Stimulated activated CD8-positive, alpha-beta memory T cell treated with anti-CD3 and anti-CD28 coated beads, Interleukin-7, amount 100 ng/mL, for 48 hours (primary cell): ENCODE data around the gene SGPL1.
A peak's percentile ranks its signal among the peaks of the same experiment; 100 is the strongest.
"Not testable (repeated sequence)": the region's sequence is repeated elsewhere in the genome, so short reads cannot be mapped to it uniquely, and the experiment has no call there.

ENCODE experiments used
- DNase-seq, 2 donors: peaks; one replicate each; pipeline ENCODE4 v3.0.0-alpha.2; 2020; ENCODE audit warnings: low read depth in 1 of 2; ENCODE audit errors: extremely low read depth in 1 of 2

SGPL1 gene, protein sequence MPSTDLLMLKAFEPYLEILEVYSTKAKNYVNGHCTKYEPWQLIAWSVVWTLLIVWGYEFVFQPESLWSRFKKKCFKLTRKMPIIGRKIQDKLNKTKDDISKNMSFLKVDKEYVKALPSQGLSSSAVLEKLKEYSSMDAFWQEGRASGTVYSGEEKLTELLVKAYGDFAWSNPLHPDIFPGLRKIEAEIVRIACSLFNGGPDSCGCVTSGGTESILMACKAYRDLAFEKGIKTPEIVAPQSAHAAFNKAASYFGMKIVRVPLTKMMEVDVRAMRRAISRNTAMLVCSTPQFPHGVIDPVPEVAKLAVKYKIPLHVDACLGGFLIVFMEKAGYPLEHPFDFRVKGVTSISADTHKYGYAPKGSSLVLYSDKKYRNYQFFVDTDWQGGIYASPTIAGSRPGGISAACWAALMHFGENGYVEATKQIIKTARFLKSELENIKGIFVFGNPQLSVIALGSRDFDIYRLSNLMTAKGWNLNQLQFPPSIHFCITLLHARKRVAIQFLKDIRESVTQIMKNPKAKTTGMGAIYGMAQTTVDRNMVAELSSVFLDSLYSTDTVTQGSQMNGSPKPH

DNA sequence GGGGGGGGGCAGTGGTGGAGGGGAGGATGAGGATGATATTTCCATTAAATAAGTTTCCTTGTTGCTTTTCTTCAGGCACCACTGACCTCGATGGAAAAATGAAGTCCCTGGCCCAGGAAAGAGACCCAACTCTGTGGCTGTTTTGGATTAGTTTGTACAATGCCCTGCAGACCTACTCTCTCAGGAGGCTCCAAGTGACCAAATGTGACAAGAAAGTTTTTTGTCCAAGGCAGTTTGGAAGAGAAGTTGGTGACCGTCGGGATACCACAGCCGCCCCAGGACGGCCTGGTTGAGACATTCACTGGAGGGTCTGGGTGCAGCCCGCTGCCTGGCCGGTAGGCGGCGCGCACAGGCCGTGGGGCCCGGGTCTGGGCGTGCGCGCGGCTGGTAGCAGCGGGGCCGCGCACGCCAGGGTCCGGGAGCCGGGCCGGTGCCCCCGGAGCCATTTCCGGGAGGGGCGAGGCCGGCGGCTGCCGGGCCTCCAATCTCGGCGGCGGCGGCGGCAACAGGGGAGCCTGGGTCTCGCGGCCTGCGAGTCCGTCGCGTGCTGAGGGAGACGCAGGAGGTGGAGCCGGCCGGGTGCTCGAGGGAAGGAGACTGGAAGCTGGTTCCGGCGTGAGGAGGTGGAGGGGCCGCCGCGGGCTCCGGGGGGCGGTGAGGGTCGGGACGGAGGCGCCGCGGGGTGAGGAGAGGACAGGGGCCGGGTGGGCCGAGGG is at the start of gene SGPL1:
SGPL1 (plus strand) TSS at position 445 of the 716 bp plus-strand sequence. CDS start 906 bp downstream, outside the sequence.
- peak; percentile 68 to 73 for DNase-seq

DNA sequence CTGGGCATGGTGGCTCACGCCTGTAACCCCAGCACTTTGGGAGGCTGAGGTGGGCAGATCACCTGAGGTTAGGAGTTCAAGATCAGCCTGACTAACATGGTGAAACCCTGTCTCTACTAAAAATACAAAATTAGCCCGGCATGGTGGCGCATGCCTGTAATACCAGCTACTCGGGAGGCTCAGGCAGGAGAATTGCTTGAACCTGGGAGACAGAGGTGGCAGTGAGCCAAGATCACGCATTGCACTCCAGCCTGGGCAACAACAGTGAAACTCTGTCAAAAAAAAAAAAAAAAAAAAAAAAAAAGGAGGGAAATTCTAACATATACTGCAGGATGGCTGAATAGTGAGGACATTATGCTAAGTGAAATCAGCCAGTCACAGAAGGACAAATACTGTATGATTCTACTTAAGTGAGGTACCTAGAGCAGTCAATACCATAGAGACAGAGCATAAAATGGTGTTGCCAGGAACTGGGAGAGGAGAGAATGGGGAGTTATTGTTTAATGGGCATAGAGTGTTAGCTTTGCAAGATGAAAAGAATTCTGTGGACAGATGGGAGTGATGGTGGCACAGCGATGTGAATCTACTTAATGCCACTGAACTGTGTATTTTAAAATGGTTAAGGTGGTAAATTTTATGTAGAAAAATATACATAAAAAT is 47.6 kb upstream of the SGPL1 start:
- DNase-seq: not testable (repeated sequence)

DNA sequence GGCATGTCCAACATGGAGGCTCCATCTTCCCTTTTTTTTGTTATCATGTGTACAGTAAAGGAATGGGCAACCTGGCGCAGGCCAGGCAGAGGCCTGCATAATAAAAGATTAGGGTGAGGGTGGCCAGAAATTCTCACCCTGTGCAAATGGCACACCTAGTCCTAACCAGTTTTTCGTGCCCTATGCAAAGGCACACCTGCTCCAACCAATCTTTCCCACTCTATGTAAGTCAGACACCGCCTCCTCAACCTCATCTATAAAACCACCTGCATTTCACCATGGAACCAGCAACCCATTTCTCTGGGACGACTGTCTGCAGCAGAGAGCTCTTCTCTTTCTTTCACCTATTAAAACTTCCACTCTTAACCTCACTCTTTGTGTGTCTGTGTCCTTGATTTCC is 46.6 kb upstream of the SGPL1 start:
- DNase-seq: no peak

DNA sequence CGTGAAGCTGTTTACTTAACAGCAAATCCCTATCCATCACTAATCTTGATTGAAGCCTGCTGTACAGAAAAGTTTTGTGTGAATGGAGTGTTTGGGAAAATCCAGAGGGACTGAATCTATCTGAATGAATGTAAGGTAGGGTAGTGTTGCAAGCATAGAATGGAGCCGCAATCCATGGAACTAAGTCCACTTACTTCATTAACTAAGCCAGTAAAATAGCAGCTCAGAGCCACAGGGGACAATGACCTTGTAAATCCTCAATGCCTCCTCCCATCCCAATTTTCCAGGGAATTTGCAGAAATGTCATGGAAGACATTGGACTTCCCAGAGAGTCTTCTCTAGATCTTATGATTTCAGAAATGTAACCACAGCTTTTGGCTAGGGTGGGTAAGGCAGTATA is 45.7 kb upstream of the SGPL1 start:
- no peak for DNase-seq

DNA sequence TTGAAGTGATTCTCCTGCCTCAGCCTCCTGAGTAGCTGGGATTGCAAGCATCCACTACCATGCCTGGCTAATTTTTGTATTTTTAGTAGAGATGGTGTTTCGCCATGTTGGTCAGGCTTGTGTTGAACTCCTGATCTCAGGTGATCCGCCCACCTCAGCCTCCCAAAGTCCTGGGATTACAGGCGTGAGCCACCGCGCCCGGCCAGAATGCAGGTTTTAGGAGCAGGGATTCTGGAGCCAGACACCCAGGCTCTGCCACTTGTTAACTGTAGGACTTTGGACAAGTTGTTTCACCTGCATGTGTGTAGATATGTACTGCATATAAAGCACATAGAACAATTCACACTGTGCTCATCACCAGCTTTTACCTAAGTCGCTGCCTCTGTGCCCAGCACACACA is 45.2 kb upstream of the SGPL1 start:
- not testable (repeated sequence) for DNase-seq

DNA sequence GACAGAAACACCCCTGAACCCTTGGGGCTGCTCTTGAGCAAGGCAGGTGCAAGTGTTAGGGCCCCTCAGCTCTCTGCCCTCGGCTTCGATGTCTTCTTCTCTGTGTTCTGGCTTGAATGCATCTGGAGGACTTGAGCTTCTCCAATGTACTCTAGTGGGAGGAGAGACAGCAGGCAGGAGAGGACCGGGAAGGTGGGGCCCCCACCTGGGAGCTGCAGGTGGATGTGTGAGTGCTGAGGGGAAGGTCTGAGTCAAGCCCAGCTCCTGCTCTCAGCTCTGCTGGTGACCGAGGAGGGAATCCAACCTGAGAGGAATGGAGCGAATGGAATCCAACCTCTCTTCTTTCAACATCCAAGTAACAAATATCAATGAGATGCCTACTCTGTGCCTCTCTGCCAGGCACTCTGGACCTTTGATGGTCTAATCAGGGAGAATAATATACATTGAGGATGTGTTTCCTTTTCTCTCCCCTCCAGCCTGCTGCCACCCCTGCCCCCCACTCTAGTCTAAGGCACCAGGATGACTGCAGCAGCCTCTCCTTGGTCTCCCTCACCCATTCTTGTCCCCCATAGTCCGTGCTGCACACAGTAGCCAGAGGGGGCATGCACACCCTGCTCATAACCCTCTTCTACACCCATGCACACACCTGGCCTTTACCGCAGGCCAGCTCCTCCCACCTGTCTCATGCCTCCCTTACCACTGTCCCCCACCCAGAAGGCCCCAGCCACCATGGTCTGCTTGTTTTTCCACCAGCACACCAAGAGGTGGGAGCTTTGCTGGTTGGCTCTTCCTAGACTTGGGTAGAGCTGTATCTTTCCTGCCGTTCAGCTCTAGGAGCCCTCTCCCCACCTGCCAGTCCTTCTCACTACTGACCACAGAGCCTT is 44.2 kb upstream of the SGPL1 start:
- no peak for DNase-seq

DNA sequence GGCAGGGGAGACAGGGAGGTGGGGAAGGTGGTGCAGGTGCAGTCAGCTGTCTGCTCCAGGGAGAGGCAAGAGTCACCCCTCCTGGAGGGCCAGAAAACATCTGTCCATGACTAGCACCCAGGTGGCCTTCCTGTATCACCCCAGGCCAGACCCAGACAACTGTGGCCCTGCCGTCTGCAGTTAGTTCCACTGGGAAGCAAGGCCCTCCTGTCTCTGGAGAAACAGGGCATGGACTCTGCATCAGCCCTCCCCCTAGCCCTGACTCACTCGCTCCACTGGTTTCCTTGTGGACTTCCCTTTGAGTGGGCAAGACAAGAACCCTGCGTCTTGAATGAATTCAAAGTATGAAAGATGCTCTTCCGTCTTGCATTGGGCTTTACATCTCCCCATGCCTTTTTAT is 43.1 kb upstream of the SGPL1 start:
- no peak for DNase-seq

DNA sequence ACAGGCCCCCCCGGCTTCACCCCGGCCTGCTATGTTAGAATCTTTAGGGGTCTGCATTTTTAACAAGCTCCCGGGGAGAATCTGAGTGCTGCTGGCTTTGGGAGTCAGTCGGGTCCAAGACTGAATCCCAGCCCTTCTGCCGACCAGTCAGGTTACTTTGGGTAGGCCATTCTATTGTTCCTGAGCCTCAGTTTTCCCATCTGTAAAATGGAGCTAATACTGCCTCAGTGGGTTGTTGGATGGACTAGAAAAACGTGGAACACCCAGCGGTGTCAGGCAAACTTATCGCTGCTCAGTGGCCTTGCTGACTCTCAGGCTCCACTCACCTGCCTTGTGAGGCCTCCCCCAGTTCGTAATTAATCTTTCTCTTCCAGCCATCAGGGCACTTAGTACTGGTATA is 42.3 kb upstream of the SGPL1 start:
- no peak for DNase-seq

DNA sequence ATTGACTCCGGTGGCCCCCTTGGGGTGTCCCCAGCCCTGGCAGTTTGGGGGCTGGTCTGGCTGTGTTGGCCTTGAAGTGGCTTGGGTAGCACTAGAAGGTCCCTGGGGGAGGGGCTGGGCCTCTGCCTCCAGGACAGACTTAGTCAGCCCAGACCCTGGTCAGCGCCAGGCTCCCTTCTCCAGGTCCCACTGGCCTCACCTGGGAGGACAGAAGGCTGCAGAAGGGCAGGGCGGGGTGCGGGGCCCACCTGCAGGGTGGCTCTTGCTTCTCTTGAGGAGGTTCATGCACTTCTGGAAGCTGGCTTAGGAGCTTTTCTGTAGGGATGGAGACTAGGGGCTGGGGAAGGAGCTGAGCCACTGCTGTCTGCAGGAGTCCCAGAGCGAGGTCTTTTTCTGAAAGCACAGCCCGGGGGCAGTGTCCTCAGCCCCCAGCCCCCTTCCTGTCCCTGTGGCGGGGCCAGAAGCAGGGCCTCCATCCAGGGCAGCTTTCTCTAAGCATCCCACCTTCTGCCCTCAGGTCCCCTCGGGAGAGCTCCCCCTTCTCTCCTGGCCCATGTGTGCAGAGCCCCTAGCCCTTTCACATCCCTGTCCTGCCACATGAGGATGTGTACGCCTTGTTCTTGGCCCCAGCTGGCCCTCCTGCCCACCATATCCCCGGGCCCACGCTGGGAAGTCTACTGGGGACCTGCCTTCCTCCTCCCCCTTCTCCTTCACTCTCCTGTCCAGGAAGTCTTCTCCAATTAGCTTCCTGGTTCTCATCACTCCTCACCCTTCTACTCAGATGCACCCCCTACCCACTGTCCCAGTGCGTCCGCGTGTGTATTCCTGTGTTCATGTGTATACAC is 41.6 kb upstream of the SGPL1 start:
- no peak for DNase-seq

DNA sequence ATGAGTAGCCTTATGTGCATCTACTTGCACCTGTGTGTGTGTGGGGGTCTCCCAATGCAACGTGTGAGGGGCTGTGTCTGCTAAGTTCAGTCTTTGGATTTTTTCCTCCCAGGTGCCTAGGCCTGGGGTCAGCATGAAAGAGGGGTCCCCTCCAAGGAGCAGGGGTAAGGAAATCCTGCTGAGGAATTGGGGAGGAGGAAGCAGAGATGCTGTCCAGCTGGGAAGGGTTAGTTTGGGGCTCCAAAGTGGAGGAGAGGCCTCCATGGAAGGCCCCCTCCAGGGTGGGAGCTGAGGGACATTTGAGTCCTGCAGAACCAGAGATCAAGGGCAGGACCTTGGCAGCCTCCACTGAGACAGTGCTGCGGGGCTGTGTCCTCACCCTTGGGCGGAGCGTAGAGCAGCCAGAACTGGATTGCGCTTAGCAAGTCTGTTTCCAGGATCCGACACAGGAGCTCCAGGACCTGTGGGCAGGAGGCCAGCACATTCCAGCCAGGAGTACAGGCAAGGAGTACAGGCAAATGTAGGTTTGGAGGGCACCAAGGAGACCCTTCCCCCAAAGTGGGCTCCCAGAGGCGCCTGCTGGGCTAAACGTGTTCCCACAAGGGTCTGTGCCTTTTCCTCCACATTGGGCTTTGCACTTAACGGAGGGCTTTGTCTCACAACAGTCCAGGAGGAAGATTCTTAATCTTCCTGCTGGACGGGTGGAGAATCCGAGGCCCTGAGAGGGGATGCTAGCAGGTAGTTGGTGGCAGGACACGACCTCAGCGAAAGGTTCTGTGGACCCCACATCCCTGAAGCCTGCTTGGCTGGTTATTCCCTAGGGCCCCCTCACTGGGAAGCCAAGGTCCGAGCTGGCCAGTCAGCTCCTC is 40.7 kb upstream of the SGPL1 start:
- no peak for DNase-seq

DNA sequence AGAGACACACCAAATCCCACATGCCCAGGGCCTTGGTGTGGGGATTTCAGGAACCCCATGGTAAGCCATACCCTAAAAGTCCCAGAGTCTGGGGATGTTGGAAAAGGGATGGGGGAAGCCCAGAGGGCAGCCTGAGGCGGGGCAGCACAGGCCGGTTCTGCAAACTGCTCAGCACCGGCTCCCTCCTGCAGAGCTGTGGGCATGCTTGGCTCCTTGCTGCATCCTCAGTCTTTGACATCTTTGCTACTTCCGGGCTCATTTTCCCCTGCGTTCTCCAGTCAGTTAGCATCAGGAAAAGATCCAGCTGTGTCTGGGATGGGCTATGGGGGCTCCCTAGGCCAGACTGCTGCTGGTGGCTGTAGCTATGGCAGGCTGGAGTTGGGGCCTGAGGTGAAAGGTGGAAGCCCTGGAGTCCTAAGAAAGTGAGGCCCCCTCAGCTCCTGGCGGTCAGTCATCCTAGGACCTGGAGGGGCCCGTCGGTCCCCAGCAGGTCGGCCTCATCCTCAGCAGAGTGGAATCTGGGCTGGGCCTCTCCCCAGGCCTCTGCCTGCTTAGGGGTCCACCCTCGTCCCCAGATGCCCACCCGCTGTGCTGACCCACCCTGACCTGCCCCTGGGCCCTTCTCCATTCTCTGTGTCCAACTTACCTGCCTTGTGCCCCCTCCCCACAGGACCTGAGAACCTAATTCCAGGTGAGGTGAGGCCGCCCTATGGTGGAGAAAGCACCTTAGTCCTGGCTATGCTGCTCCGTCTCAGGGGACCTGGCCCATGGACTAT is 39.9 kb upstream of the SGPL1 start:
- DNase-seq: no peak

DNA sequence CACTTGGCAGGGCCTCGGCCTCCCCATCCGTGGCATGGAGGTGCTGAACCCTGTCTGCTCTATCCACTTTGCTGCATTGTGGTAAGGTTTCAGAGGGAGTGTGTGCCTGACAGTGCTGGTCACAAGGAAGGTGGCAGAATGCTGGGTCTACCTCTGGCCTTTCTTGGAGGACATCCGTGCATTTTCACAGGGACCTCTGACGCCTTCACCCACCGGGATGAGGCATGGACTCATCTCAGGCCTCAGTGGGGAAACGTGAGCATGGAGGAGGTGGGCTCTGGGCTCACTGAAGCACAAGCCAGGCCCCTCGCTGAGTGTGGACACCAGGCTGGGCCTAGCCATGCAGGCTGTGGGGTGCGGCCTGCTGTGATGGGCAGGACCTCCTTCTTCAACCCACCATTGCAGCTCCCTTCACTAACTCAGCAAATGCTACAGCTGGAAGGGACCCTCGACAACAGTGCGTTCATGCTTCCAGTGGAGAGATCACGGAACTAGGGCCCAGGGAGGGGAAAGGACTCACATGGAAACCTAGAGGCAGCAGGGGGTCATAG is 39.2 kb upstream of the SGPL1 start:
- DNase-seq: no peak

DNA sequence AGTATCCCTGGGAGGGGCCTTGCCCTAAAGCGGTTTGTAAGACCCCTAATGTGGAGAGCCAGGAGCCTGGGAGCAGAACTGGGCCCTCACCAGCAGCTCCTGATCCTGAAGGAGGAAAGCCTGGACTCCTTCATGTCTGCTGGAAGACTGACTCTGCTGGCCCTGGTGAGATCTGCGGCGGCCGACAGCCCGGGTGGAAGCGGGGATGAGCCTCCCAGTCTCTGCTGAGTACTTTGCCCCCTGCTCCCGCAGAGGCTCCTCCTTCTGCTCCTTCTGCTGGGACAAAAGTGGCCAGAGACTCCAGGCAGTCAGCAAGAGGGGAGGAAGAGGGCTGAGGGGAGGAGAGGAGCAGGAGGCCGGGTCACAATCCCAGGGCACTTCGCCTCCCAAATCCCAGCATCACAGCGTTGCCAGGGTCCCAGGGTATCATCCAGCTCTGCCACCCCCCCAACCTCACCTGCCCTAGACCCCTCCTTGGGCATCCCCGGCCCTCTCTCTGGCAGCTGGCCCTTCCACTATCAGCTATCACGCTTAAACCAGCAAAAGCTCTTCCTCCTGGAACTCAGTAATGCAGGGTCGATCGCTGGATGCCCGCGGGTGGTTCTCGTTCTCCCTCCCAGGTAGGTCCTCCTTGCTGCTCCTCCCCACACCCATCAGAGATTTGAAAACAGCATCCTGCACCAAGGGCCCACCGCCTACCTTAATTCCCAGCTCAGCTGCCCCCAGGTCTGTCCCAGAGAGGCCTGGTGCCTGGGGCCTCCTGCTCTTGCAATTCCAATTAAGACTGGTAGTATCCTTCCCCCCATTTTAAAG is 38.5 kb upstream of the SGPL1 start:
- DNase-seq: no peak

DNA sequence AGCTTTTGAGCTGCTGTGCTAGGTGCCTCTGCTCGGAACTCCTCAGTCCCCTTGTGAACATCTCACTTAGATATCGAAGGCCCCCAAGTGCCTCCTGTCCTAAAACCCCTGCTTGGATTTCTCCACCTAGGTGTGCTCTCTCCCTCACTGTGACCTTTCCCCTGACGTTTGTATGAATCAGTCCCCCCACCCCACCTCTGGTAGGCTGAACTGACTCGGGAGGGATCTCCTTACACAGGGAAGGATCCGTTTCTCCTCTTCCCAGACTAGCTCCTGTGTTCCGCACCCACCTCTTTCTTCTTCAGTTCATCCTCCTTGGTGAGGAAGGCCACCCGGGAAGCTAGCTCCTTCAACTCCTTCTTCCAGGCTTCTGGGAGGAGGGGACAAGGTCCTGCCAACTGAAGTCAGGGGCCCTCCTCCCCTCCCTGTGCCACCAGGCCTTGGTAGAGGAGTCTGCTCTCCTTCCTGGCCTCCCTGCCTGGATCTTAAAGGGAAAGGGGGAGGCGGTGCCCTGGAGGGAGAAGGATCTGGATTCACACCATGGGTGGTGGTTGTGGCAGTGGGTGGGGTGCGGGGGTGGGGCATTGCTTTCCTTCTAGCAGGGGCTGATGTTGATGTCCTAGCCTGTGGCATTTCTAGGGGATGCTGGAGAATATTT is 37.4 kb upstream of the SGPL1 start:
- no peak for DNase-seq

DNA sequence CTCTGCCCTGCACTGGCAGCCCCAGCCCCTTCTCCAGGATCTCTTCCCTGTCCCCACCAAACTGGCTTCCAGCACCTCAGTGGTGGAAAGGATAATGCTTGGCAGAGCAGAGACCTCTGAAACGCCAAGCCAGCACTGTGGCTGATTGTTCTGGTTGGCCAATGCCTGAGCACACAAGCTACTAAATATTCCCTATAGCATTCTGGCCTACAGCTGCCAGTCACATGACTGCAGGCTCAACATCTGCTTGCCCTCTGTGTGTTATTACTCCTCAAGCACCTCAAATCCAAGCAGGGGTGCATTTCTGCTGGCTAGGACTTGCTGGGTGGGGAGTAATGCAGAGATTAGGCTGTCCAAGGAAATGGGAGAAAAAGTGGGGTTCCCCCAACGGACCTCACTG is 36.7 kb upstream of the SGPL1 start:
- no peak for DNase-seq
